ENCODE data around the gene KLHL10. TPM values are rescaled to one million over a fixed set of nuclear protein-coding genes. Genes with fewer than 3 reads are reported as not detected.

The KLHL10 gene
- total and polyA plus RNA-seq, 2 experiments from 2014 or later: 0.43 TPM; not detected in 1

GRCh38 chr17:41799366-41799765 is 38.3 kb upstream of the KLHL10 start:
- Histone ChIP-seq H3K79me2 (no peaks in the 10 kb centered on the region), H3K9me2 (replicated peaks; ENCODE audit: insufficient read depth) (no peaks in the 10 kb centered on the region), H3K36me3 (replicated peaks; ENCODE audit: insufficient read depth, low read depth) (no peaks in the 10 kb centered on the region), H3K4me2 (no peak overlapping the region), H3K9me3 (ENCODE audit: low read depth) (no peaks in the 10 kb centered on the region), H3K27me3 (no peaks in the 10 kb centered on the region), H4K20me1 (ENCODE audit: insufficient read depth, poor library complexity, severe bottlenecking) (no peaks in the 10 kb centered on the region), H3K4me1 (ENCODE audit: insufficient read depth) (peaks cover 31% of the 10 kb centered on the region), H3K4me3 (no peak overlapping the region), H2AFZ (no peak overlapping the region), H3K27ac (peak overlapping the region; percentile 98)
- WGBS (ENCODE audit: low lambda C conversion rate, missing lambda C conversion rate): 94% methylated on average over 7 of the region's 8 CpGs
- TF ChIP-seq CTCF (IDR thresholded peaks at IDR 0.05; ENCODE audit: poor library complexity): no peak
- TF ChIP-seq EZH2 (IDR thresholded peaks at IDR 0.05; ENCODE audit: borderline replicate concordance): no peak
- no peak for TF ChIP-seq EZH2phosphoT487 (IDR thresholded peaks at IDR 0.05; ENCODE audit: low read depth, severe bottlenecking, unreplicated experiment)
- no peak for DNase-seq (ENCODE audit: low spot score)

- WGBS (ENCODE audit: low lambda C conversion rate, missing lambda C conversion rate): 19% methylated on average over 17 of the region's 18 CpGs
- TF ChIP-seq EZH2phosphoT487 (IDR thresholded peaks at IDR 0.05; ENCODE audit: low read depth, severe bottlenecking, unreplicated experiment): no peak
- TF ChIP-seq EZH2 (IDR thresholded peaks at IDR 0.05; ENCODE audit: borderline replicate concordance): no peak
- TF ChIP-seq CTCF (IDR thresholded peaks at IDR 0.05; ENCODE audit: poor library complexity): no peak
- Histone ChIP-seq H3K4me2 (peak overlapping the region; percentile 61), H2AFZ (no peak overlapping the region), H3K79me2 (no peaks in the 10 kb centered on the region), H4K20me1 (ENCODE audit: insufficient read depth, poor library complexity, severe bottlenecking) (no peaks in the 10 kb centered on the region), H3K4me1 (ENCODE audit: insufficient read depth) (peaks cover 17% of the 10 kb centered on the region), H3K9me3 (ENCODE audit: low read depth) (no peaks in the 10 kb centered on the region), H3K27me3 (no peaks in the 10 kb centered on the region), H3K36me3 (replicated peaks; ENCODE audit: insufficient read depth, low read depth) (no peaks in the 10 kb centered on the region), H3K27ac (peak overlapping the region; percentile 98), H3K4me3 (no peak overlapping the region), H3K9me2 (replicated peaks; ENCODE audit: insufficient read depth) (no peaks in the 10 kb centered on the region)
- peak; percentile 96 for DNase-seq (ENCODE audit: low spot score)
Observed at GRCh38 chr17:41800601-41801373, 36.8 kb upstream of the KLHL10 start.

GRCh38 chr17:41801374-41802271 is 36.0 kb upstream of the KLHL10 start:
- H3K27me3 ChIP-seq: no peaks in the 10 kb centered on the region
- no peaks in the 10 kb centered on the region for H3K79me2 ChIP-seq
- H3K36me3 ChIP-seq (replicated peaks; ENCODE audit: insufficient read depth, low read depth): no peaks in the 10 kb centered on the region
- no peak overlapping the region for H2AFZ ChIP-seq
- 15% methylated on average over 14 of the region's 14 CpGs for WGBS (ENCODE audit: low lambda C conversion rate, missing lambda C conversion rate)
- TF ChIP-seq EZH2phosphoT487 (IDR thresholded peaks at IDR 0.05; ENCODE audit: low read depth, severe bottlenecking, unreplicated experiment) (no peak), CTCF (IDR thresholded peaks at IDR 0.05; ENCODE audit: poor library complexity) (peak; percentile 95)
- H4K20me1 ChIP-seq (ENCODE audit: insufficient read depth, poor library complexity, severe bottlenecking): no peaks in the 10 kb centered on the region
- DNase-seq (ENCODE audit: low spot score): peak; percentile 89
- peak overlapping the region; percentile 61 for H3K4me2 ChIP-seq
- H3K27ac ChIP-seq: peak overlapping the region; percentile 91
- H3K4me3 ChIP-seq: no peak overlapping the region
- H3K9me3 ChIP-seq (ENCODE audit: low read depth): no peaks in the 10 kb centered on the region
- peaks cover 16% of the 10 kb centered on the region for H3K4me1 ChIP-seq (ENCODE audit: insufficient read depth)
- no peaks in the 10 kb centered on the region for H3K9me2 ChIP-seq (replicated peaks; ENCODE audit: insufficient read depth)
